Measurements from ENCODE around the gene AMIGO1.

Gene AMIGO1

DNA sequence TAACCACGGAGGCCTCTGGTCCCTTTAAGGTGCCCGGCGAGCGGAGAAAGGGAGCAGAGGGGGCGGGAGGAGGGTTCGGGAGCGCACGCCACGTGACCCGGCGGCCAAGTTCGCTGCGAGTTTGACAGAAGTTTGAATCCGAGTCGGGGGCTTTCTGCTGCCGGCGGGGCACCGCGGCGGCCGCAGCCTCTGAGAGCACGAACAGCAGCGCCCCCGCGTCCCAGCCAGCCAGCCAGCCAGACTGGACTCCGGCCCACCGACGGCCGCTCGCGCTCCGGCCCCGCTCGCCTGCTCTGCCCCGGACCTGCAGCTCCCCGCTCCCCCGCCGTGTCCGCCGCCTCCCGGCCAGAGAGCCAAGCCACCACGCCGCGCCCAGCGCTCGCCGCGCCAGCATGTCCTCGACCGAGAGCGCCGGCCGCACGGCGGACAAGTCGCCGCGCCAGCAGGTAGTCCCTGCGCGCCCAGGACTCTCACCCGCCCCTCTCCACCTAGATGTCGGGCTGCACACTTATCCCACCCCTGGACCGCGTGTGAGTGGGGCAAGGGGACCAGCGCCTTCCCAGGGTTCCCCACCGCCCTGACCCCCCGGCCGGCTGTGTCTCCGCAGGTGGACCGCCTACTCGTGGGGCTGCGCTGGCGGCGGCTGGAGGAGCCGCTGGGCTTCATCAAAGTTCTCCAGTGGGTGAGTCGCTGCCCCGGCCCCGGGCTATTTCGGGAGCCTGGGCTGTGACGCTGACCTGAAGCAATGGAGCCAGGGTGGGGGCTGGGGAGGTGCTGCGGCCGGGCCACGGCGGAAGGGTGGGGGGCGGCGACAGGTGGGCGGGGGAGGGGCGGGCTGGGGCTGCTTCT, 42.9 kb downstream of the AMIGO1 start, which contains the start of gene SYPL2:
Gene SYPL2, plus strand, starts transcription at position 95 of the 849 bp plus-strand sequence. Its CDS starts 298 bp downstream, at position 393.
- no peak within 1 kb of the TSS for H3K4me3 ChIP-seq (ENCODE audit: insufficient read depth, low read length, poor library complexity, severe bottlenecking)
- no peak within 1 kb of the TSS for H3K27ac ChIP-seq (ENCODE audit: low read depth, low read length)
- no peak within 1 kb of the TSS for H2AFZ ChIP-seq (ENCODE audit: low read depth, low read length, severe bottlenecking)
- H3K79me2 ChIP-seq (ENCODE audit: insufficient read depth, low read length), result no peaks in the 10 kb centered on the region
- no peaks in the 10 kb centered on the region for H4K20me1 ChIP-seq (ENCODE audit: low read depth, low read length)
- TF ChIP-seq EZH2phosphoT487 (conservative IDR thresholded peaks at IDR 0.05; ENCODE audit: low read length), result no peak
- TF ChIP-seq, protein P1, sequence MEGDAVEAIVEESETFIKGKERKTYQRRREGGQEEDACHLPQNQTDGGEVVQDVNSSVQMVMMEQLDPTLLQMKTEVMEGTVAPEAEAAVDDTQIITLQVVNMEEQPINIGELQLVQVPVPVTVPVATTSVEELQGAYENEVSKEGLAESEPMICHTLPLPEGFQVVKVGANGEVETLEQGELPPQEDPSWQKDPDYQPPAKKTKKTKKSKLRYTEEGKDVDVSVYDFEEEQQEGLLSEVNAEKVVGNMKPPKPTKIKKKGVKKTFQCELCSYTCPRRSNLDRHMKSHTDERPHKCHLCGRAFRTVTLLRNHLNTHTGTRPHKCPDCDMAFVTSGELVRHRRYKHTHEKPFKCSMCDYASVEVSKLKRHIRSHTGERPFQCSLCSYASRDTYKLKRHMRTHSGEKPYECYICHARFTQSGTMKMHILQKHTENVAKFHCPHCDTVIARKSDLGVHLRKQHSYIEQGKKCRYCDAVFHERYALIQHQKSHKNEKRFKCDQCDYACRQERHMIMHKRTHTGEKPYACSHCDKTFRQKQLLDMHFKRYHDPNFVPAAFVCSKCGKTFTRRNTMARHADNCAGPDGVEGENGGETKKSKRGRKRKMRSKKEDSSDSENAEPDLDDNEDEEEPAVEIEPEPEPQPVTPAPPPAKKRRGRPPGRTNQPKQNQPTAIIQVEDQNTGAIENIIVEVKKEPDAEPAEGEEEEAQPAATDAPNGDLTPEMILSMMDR (IDR thresholded peaks at IDR 0.05; ENCODE audit: insufficient read depth, low read length, poor library complexity, severe bottlenecking), result no peak
- no peaks in the 10 kb centered on the region for H3K27me3 ChIP-seq (ENCODE audit: low read length)
- no peaks in the 10 kb centered on the region for H3F3A ChIP-seq (ENCODE audit: insufficient read depth)
- H3K9me3 ChIP-seq (ENCODE audit: insufficient read depth, low read length), result no peaks in the 10 kb centered on the region
- no peaks in the 10 kb centered on the region for H3K36me3 ChIP-seq (ENCODE audit: low read length)
- H3K4me2 ChIP-seq (ENCODE audit: low read depth, low read length, poor library complexity, severe bottlenecking), result no peak within 1 kb of the TSS
- no peaks in the 10 kb centered on the region for H3K9me2 ChIP-seq (replicated peaks; ENCODE audit: insufficient read depth, low read length)
- H3K9ac ChIP-seq (ENCODE audit: low read length), result no peak within 1 kb of the TSS

- H3K4me3 ChIP-seq (ENCODE audit: insufficient read depth, low read length, poor library complexity, severe bottlenecking), result no peak overlapping the region
- no peak overlapping the region for H3K4me2 ChIP-seq (ENCODE audit: low read depth, low read length, poor library complexity, severe bottlenecking)
- no peaks in the 10 kb centered on the region for H3K79me2 ChIP-seq (ENCODE audit: insufficient read depth, low read length)
- H3F3A ChIP-seq (ENCODE audit: insufficient read depth), result no peaks in the 10 kb centered on the region
- no peaks in the 10 kb centered on the region for H3K27me3 ChIP-seq (ENCODE audit: low read length)
- TF ChIP-seq, protein P1 (IDR thresholded peaks at IDR 0.05; ENCODE audit: insufficient read depth, low read length, poor library complexity, severe bottlenecking), result no peak
- no peak for TF ChIP-seq EZH2phosphoT487 (conservative IDR thresholded peaks at IDR 0.05; ENCODE audit: low read length)
- H4K20me1 ChIP-seq (ENCODE audit: low read depth, low read length), result no peaks in the 10 kb centered on the region
- no peaks in the 10 kb centered on the region for H3K36me3 ChIP-seq (ENCODE audit: low read length)
- H3K9me2 ChIP-seq (replicated peaks; ENCODE audit: insufficient read depth, low read length), result no peaks in the 10 kb centered on the region
- no peak overlapping the region for H3K27ac ChIP-seq (ENCODE audit: low read depth, low read length)
- H3K9ac ChIP-seq (ENCODE audit: low read length), result no peak overlapping the region
- no peaks in the 10 kb centered on the region for H3K9me3 ChIP-seq (ENCODE audit: insufficient read depth, low read length)
- H2AFZ ChIP-seq (ENCODE audit: low read depth, low read length, severe bottlenecking), result no peak overlapping the region
Measured at GRCh38 chr1:109466125-109466451, 43.4 kb downstream of the AMIGO1 start.

DNA sequence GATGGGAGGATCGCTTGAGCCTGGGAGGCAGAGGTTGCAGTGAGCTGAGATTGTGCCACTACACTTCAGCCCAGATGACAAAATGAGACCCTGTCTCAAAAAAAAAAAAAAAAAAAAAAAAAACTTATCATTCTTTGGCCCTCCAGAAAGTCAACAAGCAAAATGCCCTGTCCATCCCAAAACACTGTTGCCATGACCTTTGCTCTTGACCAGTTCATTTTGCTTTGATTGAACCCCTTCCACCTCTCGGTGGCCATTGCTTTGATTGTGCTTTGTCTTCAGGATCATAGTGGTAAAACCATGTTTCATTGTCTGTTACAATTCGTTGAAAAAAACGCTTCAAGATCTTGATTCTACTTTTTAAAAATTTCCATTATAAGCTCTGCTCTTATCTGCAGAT, 51.7 kb downstream of the AMIGO1 start:
- no peaks in the 10 kb centered on the region for H3K36me3 ChIP-seq (ENCODE audit: low read length)
- no peak overlapping the region for H2AFZ ChIP-seq (ENCODE audit: low read depth, low read length, severe bottlenecking)
- TF ChIP-seq EZH2phosphoT487 (conservative IDR thresholded peaks at IDR 0.05; ENCODE audit: low read length), result no peak
- TF ChIP-seq, protein P1 (IDR thresholded peaks at IDR 0.05; ENCODE audit: insufficient read depth, low read length, poor library complexity, severe bottlenecking), result no peak
- H4K20me1 ChIP-seq (ENCODE audit: low read depth, low read length), result no peaks in the 10 kb centered on the region
- peaks cover 14% of the 10 kb centered on the region; the same call in 1 of the 2 replicates for H3K9me3 ChIP-seq (ENCODE audit: insufficient read depth, low read length)
- no peaks in the 10 kb centered on the region for H3K9me2 ChIP-seq (replicated peaks; ENCODE audit: insufficient read depth, low read length)
- H3K4me3 ChIP-seq (ENCODE audit: insufficient read depth, low read length, poor library complexity, severe bottlenecking), result no peak overlapping the region
- no peaks in the 10 kb centered on the region for H3F3A ChIP-seq (ENCODE audit: insufficient read depth)
- no peak overlapping the region for H3K9ac ChIP-seq (ENCODE audit: low read length)
- H3K4me2 ChIP-seq (ENCODE audit: low read depth, low read length, poor library complexity, severe bottlenecking), result no peak overlapping the region
- H3K27ac ChIP-seq (ENCODE audit: low read depth, low read length), result no peak overlapping the region
- peaks cover 3% of the 10 kb centered on the region; the same call in 1 of the 2 replicates for H3K27me3 ChIP-seq (ENCODE audit: low read length)
- no peaks in the 10 kb centered on the region for H3K79me2 ChIP-seq (ENCODE audit: insufficient read depth, low read length)
